Measurements from ENCODE around the gene CDH4. TPM values are rescaled to one million over a fixed set of nuclear protein-coding genes. Genes with fewer than 3 reads are reported as not detected.

The CDH4 gene
- total RNA-seq, 4 donors from 2014 or later: under 0.01 to 0.56 (median 0.19) TPM; not detected in 1

DNA sequence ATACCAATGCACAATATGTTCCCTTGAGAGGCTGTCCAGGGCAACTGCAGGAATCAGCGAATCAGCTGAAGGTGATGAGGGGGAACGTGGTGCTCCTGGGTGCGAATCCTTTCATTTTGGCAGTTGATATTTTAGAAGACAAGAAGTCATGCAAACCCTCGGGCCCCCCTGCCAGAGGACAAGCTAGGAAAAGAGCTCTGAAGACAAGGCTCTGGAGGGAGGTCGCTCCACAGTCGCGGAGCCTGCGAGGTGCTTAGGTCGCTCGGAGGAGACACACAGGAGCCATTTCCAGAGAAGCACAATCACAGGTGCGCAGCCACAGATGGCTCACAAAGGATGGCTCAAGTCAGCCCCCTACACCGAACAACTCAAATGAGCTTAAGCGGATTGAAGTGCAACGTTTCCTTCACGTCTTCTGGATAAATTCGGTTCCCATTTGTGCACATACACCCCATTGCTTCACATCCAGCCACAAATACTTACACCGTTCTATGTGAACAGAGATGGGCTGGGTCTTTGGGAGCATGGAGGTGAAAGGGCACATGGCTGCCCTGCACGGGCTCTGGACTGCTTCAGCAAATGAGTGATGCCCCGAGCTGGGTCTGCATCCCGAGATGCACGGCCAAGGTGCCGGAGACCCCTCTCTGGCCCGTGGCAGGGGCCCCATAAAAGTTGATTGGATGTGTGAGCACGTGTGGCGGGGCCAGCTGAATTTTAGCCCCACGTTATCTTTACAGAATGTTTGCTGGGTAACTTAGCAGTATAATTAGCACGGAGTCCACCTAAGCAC, 527.3 kb downstream of the CDH4 start:
- DNase-seq (ENCODE audit: low spot score) (no peak), ATAC-seq (ENCODE audit: low FRiP score) (no peak)
- no peak for TF ChIP-seq CTCF (IDR thresholded peaks at IDR 0.05)

GRCh38 chr20:61780066-61780465, 528.0 kb downstream of the CDH4 start:
- no peak for DNase-seq (ENCODE audit: low spot score)
- no peak for TF ChIP-seq CTCF (IDR thresholded peaks at IDR 0.05)
- ATAC-seq (ENCODE audit: low FRiP score): no peak

DNA sequence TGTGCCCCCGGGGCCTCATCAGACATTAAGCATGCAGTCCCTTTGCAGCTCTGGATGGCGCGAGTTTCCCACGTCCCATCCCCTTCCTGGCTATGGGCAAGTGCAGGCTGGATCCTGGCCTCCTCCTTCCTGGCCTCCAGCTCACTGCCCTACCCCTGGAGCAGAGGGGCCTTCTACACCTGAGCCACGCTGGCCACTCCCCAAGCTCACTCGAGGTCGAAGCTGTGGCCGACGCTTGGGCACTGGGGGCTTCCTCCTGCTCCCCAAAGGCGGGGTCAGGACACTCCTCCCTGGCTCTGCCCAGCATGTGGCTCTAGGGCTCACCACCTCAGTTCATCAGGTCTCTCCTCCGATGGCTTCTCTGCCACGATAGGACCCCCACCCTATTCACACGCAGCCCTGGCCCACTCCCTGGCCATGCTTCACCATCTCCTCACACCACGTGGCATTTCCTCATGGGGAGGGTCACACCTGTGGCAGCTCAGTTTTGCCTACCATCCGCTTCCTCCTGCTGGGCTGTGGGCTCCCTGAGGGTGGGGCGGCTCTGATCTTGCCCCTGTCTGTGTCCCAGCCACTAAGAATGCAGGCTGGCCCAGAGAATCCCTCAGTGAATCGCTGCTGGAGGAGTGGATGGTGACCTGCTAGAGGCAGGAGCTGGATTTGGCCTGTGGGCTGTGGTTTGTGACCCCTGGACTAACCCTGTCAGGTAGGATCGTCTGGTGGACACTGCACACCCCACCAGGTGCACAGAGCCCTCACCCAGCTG, 532.9 kb downstream of the CDH4 start:
- DNase-seq (ENCODE audit: low spot score) (no peak), ATAC-seq (ENCODE audit: low FRiP score) (no peak)
- no peak for TF ChIP-seq CTCF (IDR thresholded peaks at IDR 0.05)

DNA sequence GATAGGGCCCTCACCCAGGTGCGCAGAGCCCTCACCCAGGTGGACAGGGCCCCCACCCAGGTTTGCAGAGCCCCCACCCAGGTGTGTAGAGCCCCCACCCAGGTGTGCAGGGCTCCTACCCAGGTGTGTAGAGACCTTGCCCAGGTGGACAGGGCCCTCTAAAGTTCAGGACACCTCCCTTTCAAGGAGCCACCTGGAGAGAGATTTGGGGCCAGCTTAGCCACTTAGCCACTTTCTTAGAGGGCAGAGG, 533.4 kb downstream of the CDH4 start:
- no peak for ATAC-seq (ENCODE audit: low FRiP score)
- no peak for DNase-seq (ENCODE audit: low spot score)
- TF ChIP-seq CTCF (IDR thresholded peaks at IDR 0.05): no peak

DNA sequence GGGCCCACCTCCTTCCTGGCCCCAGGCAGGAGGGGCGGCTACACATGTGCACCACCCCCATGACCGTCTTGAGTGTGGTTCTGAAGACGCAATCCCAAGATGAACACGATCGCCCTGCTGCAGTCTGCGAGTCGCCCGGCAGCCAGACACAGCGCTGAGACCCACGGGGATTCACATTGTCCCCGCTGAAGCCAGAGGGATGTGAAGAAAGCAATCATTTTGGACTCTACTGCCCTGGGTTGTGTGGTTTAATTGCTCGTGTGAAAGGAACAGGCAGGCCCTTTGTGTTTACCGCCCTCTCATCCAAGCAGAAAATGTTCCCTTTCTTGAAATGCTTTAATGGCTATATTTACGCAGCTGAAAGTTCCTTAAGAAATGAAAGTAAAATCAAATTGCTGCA, 534.2 kb downstream of the CDH4 start:
- no peak for TF ChIP-seq CTCF (IDR thresholded peaks at IDR 0.05)
- DNase-seq (ENCODE audit: low spot score) (no peak), ATAC-seq (ENCODE audit: low FRiP score) (no peak)

DNA sequence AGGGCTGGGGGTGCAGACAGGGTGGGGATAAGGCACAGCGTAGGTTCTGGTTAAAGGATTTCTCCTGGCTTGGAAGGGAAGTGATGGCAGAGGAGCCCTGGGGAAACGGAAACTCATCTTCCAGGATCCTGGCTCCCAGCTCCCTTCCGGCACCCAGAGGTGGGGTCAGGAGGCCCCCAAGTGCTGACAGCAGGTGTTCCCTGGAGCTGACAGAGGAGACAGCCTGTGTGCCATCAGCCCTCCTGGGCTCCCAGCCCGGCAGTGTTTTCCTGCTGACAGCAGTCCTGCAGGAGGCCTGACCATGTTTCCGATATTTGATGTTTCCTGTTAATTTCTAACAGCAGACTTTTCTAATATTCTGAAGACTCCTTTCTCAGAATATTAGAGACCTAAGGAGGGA, 536.3 kb downstream of the CDH4 start:
- no peak for ATAC-seq (ENCODE audit: low FRiP score)
- DNase-seq (ENCODE audit: low spot score): no peak

More for the DNA sequence above, 536.3 kb downstream of the CDH4 start:
- TF ChIP-seq CTCF (IDR thresholded peaks at IDR 0.05): no peak
